Parathyroid adenoma (tissue), 2 donors: Measurements from ENCODE around the gene VCL.

ENCODE experiments used
- H2AFZ ChIP-seq: fragments of 300-600 bp; sonication (generic); one replicate; pipeline ENCODE4 v1.7.0; 2017; ENCODE audit warnings: antibody characterized with exemption, mild to moderate bottlenecking
- H3K27ac ChIP-seq: fragments of 300-600 bp; sonication (generic); one replicate; pipeline ENCODE4 v1.7.0; 2017
- H3K27me3 ChIP-seq: fragments of 300-600 bp; sonication (generic); one replicate; pipeline ENCODE4 v1.7.0; 2017; ENCODE audit warnings: low read length; ENCODE audit not compliant: control insufficient read depth, insufficient read depth
- H3K36me3 ChIP-seq: fragments of 300-600 bp; sonication (generic); one replicate; pipeline ENCODE4 v1.7.0; 2017; ENCODE audit warnings: low read length; ENCODE audit not compliant: control insufficient read depth, insufficient read depth
- H3K4me1 ChIP-seq: fragments of 300-600 bp; sonication (generic); one replicate; pipeline ENCODE4 v1.7.0; 2017; ENCODE audit warnings: control low read depth
- H3K4me2 ChIP-seq: fragments of 300-600 bp; sonication (generic); one replicate; pipeline ENCODE4 v1.7.0; 2017; ENCODE audit warnings: low read length
- H3K4me3 ChIP-seq: fragments of 300-600 bp; sonication (generic); one replicate; pipeline ENCODE4 v1.7.0; 2017; ENCODE audit warnings: low read depth, low read length
- H3K79me2 ChIP-seq: fragments of 300-600 bp; sonication (generic); one replicate; pipeline ENCODE4 v1.7.0; 2017; ENCODE audit warnings: control low read depth
- H3K9ac ChIP-seq: fragments of 300-600 bp; sonication (generic); one replicate; pipeline ENCODE4 v1.7.0; 2017; ENCODE audit warnings: mild to moderate bottlenecking
- H3K9me3 ChIP-seq: fragments of 300-600 bp; sonication (generic); one replicate; pipeline ENCODE4 v1.7.0; 2017; ENCODE audit warnings: low read length; ENCODE audit not compliant: control insufficient read depth
- CTCF ChIP-seq: fragments of 300-600 bp; sonication (generic); IDR thresholded peaks from one replicate; pipeline ENCODE4 v1.7.0; 2017; ENCODE audit warnings: antibody characterized with exemption, mild to moderate bottlenecking
- donor health status: primary hyperparathyroidism.

The VCL gene

GRCh38 chr10:73997787-73998622 is at the start of gene VCL:
VCL (plus strand) TSS chr10:73998116; CDS start chr10:73998208, 92 bp downstream.
- peak within 1 kb of the TSS; percentile 93 for H3K9ac ChIP-seq
- H3K79me2 ChIP-seq: peaks cover 27% of the 10 kb centered on the region
- H3K27ac ChIP-seq: peak within 1 kb of the TSS; percentile 92
- H3K36me3 ChIP-seq: no peaks in the 10 kb centered on the region
- peak within 1 kb of the TSS; percentile 78 for H3K4me2 ChIP-seq
- H3K4me3 ChIP-seq: peak within 1 kb of the TSS; percentile 71
- H2AFZ ChIP-seq: peak within 1 kb of the TSS; percentile 94
- H3K4me1 ChIP-seq: peaks cover 8% of the 10 kb centered on the region
- TF ChIP-seq CTCF: no peak
- no peaks in the 10 kb centered on the region for H3K27me3 ChIP-seq
- no peaks in the 10 kb centered on the region for H3K9me3 ChIP-seq

- Histone ChIP-seq H3K9ac (no peak overlapping the region), H3K4me1 (no peaks in the 10 kb centered on the region), H3K4me2 (no peak overlapping the region), H3K9me3 (no peaks in the 10 kb centered on the region), H3K27ac (no peak overlapping the region), H2AFZ (no peak overlapping the region), H3K36me3 (no peaks in the 10 kb centered on the region), H3K4me3 (no peak overlapping the region), H3K27me3 (no peaks in the 10 kb centered on the region), H3K79me2 (no peaks in the 10 kb centered on the region)
- TF ChIP-seq CTCF: no peak
Observed at GRCh38 chr10:73948947-73949633, 48.8 kb upstream of the VCL start.

- Histone ChIP-seq H2AFZ (no peak overlapping the region), H3K9ac (no peak overlapping the region), H3K4me2 (no peak overlapping the region), H3K79me2 (no peaks in the 10 kb centered on the region), H3K36me3 (no peaks in the 10 kb centered on the region), H3K27ac (peak overlapping the region; percentile 20), H3K27me3 (no peaks in the 10 kb centered on the region), H3K4me1 (no peaks in the 10 kb centered on the region), H3K4me3 (no peak overlapping the region), H3K9me3 (no peaks in the 10 kb centered on the region)
- TF ChIP-seq CTCF: no peak
Observed at GRCh38 chr10:73950155-73950948, 47.6 kb upstream of the VCL start.

GRCh38 chr10:73953665-73954064 is 44.3 kb upstream of the VCL start:
- H3K4me1 ChIP-seq: peaks cover 11% of the 10 kb centered on the region
- TF ChIP-seq CTCF: no peak
- no peak overlapping the region for H3K27ac ChIP-seq
- no peak overlapping the region for H3K4me3 ChIP-seq
- no peaks in the 10 kb centered on the region for H3K79me2 ChIP-seq
- no peak overlapping the region for H3K4me2 ChIP-seq
- no peak overlapping the region for H2AFZ ChIP-seq
- H3K36me3 ChIP-seq: no peaks in the 10 kb centered on the region
- no peaks in the 10 kb centered on the region for H3K27me3 ChIP-seq
- no peak overlapping the region for H3K9ac ChIP-seq
- H3K9me3 ChIP-seq: no peaks in the 10 kb centered on the region
